ENCODE measurements around the gene RFX4.

RFX4 gene

GRCh38 chr12:106774005-106774807 is 191.4 kb downstream of the RFX4 start, which contains the start of gene RIC8B:
TSS of gene RIC8B (plus strand) at chr12:106774682. CDS start at chr12:106774746, 64 bp downstream.
- peak within 1 kb of the TSS; percentile 81 for H3K27ac ChIP-seq
- TF ChIP-seq ZFX (IDR thresholded peaks at IDR 0.05), result peak; percentile 90
- no peak; the same call in 1 of the 2 replicates for TF ChIP-seq CTCF (conservative IDR thresholded peaks at IDR 0.05)

GRCh38 chr12:106774808-106775524 is 192.2 kb downstream of the RFX4 start:
- TF ChIP-seq ZFX (IDR thresholded peaks at IDR 0.05) (no peak), CTCF (conservative IDR thresholded peaks at IDR 0.05) (no peak)
- H3K27ac ChIP-seq, result peak overlapping the region; percentile 81

GRCh38 chr12:106776897-106777296 is 194.1 kb downstream of the RFX4 start:
- no peak for TF ChIP-seq ZFX (IDR thresholded peaks at IDR 0.05)
- no peak for TF ChIP-seq CTCF (conservative IDR thresholded peaks at IDR 0.05)
- no peak overlapping the region for H3K27ac ChIP-seq

GRCh38 chr12:106780010-106780631 is 197.3 kb downstream of the RFX4 start:
- H3K27ac ChIP-seq, result no peak overlapping the region
- TF ChIP-seq CTCF (conservative IDR thresholded peaks at IDR 0.05) (no peak), ZFX (IDR thresholded peaks at IDR 0.05) (no peak)

- H3K27ac ChIP-seq, result peak overlapping the region; percentile 69; the same call in 1 of the 2 replicates
- TF ChIP-seq ZFX (IDR thresholded peaks at IDR 0.05), result no peak
- no peak for TF ChIP-seq CTCF (conservative IDR thresholded peaks at IDR 0.05)
Measured at GRCh38 chr12:106782619-106783018, 199.8 kb downstream of the RFX4 start.

- TF ChIP-seq ZFX (IDR thresholded peaks at IDR 0.05) (no peak), CTCF (conservative IDR thresholded peaks at IDR 0.05) (no peak)
- peak overlapping the region; percentile 40; the same call in 1 of the 2 replicates for H3K27ac ChIP-seq
Measured at GRCh38 chr12:106783515-106783914, 200.7 kb downstream of the RFX4 start.

All from C4-2B (cell line).